ENCODE data around the gene TMTC2.

Gene TMTC2

GRCh38 chr12:82746668-82747067 is 60.0 kb downstream of the TMTC2 start:
- FAIRE-seq (no peak), DNase-seq (ENCODE audit: insufficient read length, low spot score) (no peak)
- TF ChIP-seq, protein P1, sequence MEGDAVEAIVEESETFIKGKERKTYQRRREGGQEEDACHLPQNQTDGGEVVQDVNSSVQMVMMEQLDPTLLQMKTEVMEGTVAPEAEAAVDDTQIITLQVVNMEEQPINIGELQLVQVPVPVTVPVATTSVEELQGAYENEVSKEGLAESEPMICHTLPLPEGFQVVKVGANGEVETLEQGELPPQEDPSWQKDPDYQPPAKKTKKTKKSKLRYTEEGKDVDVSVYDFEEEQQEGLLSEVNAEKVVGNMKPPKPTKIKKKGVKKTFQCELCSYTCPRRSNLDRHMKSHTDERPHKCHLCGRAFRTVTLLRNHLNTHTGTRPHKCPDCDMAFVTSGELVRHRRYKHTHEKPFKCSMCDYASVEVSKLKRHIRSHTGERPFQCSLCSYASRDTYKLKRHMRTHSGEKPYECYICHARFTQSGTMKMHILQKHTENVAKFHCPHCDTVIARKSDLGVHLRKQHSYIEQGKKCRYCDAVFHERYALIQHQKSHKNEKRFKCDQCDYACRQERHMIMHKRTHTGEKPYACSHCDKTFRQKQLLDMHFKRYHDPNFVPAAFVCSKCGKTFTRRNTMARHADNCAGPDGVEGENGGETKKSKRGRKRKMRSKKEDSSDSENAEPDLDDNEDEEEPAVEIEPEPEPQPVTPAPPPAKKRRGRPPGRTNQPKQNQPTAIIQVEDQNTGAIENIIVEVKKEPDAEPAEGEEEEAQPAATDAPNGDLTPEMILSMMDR (IDR thresholded peaks at IDR 0.05; ENCODE audit: insufficient read depth, missing control alignments): no peak

DNA sequence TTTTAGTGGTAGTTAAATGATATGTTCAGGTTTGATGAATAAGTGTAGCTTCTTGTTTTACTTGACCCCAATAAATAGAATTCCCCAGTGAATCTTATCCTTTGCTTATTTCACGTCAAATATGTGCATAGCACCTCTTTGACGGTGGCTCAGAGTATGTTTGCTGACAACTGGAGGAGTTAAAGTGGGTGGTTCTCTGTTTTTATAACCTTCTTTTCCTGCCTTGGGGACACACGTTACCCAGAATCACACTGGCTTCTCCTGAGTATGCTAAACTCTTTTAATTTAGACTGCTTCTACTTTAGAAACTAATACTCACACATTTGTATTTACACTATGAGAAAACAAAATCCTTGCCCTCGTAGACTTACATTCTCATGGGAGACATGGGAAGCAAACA is 62.3 kb downstream of the TMTC2 start:
- FAIRE-seq (no peak), DNase-seq (ENCODE audit: insufficient read length, low spot score) (no peak)
- TF ChIP-seq, protein P1 (IDR thresholded peaks at IDR 0.05; ENCODE audit: insufficient read depth, missing control alignments): no peak

DNA sequence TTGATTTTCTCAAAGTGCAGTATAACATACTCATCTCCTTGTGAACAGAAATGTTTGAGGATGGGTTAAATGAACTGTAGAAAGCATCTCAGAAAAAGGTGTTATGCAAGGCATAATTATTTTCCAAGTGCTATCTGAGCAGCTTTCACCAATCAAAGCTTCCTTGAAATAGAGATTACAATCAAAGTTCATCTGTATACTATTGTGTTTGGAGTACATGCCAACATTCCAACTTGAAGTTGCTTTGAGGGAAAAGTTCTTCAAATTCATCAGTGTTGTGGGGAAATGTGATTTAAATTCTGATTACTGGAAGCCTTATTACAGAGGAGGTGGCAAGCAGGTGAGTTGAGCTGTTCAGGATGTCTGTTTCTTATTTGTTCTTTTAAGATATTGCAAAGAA is 68.2 kb downstream of the TMTC2 start:
- TF ChIP-seq, protein P1 (IDR thresholded peaks at IDR 0.05; ENCODE audit: insufficient read depth, missing control alignments): no peak
- FAIRE-seq: no peak
- DNase-seq (ENCODE audit: insufficient read length, low spot score): no peak

DNA sequence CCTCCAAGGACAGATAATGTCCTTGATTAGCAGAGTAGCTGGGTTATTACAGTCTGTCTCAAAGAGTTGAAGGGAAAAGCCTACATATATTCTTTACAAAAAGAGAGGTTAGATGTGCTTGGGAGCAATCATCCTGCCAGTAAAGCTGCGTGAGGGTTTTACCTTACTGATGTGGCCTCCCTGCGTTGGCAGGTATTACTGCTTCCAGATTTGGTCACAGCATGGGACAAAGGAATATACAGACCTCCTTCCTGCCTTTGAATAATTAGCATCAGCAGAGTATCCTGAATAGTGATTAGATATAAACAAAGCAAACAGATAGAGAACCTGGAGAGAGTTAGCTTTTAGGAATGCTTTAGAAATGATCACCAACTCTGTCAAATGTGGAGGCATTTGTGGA is 69.6 kb downstream of the TMTC2 start:
- DNase-seq (ENCODE audit: insufficient read length, low spot score): no peak
- TF ChIP-seq, protein P1 (IDR thresholded peaks at IDR 0.05; ENCODE audit: insufficient read depth, missing control alignments): no peak
- FAIRE-seq: no peak

GRCh38 chr12:82757059-82757458 is 70.4 kb downstream of the TMTC2 start:
- TF ChIP-seq, protein P1 (IDR thresholded peaks at IDR 0.05; ENCODE audit: insufficient read depth, missing control alignments): no peak
- FAIRE-seq: peak; percentile 70
- DNase-seq (ENCODE audit: insufficient read length, low spot score): no peak

GRCh38 chr12:82757656-82758055 is 71.0 kb downstream of the TMTC2 start:
- FAIRE-seq (no peak), DNase-seq (ENCODE audit: insufficient read length, low spot score) (no peak)
- TF ChIP-seq, protein P1 (IDR thresholded peaks at IDR 0.05; ENCODE audit: insufficient read depth, missing control alignments): no peak

- TF ChIP-seq, protein P1 (IDR thresholded peaks at IDR 0.05; ENCODE audit: insufficient read depth, missing control alignments): peak; percentile 9
- DNase-seq (ENCODE audit: insufficient read length, low spot score): no peak
- FAIRE-seq: no peak
Observed at GRCh38 chr12:82758749-82759330, 72.1 kb downstream of the TMTC2 start.
